Heart left ventricle (tissue), 16 donors: ENCODE results near the gene NPTXR. TPM values are rescaled to one million over a fixed set of nuclear protein-coding genes. Genes with fewer than 3 reads are reported as not detected.
A peak's percentile ranks its signal among the peaks of the same experiment; 100 is the strongest.

ENCODE experiments used
- ATAC-seq, 4 donors: fragments of 200-7000 bp; cut with Tn5 transposase; one replicate each; pipeline ENCODE4 v1.9.1; 2020 to 2022; ENCODE audit warnings: moderate library complexity in 4 of 4, mild to moderate bottlenecking in 3 of 4, moderate number of reproducible peaks in 1 of 4
- DNase-seq, 5 donors: peaks; one replicate each; pipeline ENCODE4 v3.0.0-alpha.2; 2020
- H3K27ac ChIP-seq, 12 donors: fragments of 200-600 bp; sonication (generic) in 4 of 12; one replicate each; pipeline versions ENCODE4 v1.5.0 to v1.8.0; 2016 to 2022; ENCODE audit warnings: mild to moderate bottlenecking in 2 of 12
- H3K27me3 ChIP-seq, 9 donors: fragments of 200-600 bp; sonication (generic) in 2 of 9; one replicate each; pipeline versions ENCODE4 v1.5.1 to v1.8.0; 2016 to 2022; ENCODE audit warnings: mild to moderate bottlenecking in 3 of 9
- H3K36me3 ChIP-seq, 9 donors: fragments of 200-600 bp; sonication (generic) in 2 of 9; one replicate each; pipeline versions ENCODE4 v1.5.0 to v1.8.0; 2018 to 2022; ENCODE audit warnings: mild to moderate bottlenecking in 2 of 9
- H3K4me1 ChIP-seq, 12 donors: fragments of 200-600 bp; sonication (generic) in 4 of 12; one replicate each; pipeline versions ENCODE4 v1.5.0 to v1.8.0; 2016 to 2022; ENCODE audit warnings: mild to moderate bottlenecking in 3 of 12
- H3K4me3 ChIP-seq, 12 donors: fragments of 200-600 bp; sonication (generic) in 4 of 12; one replicate each; pipeline versions ENCODE4 v1.5.0 to v1.8.0; 2017 to 2022; ENCODE audit warnings: mild to moderate bottlenecking in 9 of 12, moderate library complexity in 4 of 12
- H3K9me3 ChIP-seq, 12 donors: fragments of 200-600 bp; sonication (generic) in 4 of 12; one replicate each; pipeline versions ENCODE4 v1.5.0 to v1.8.0; 2016 to 2022; ENCODE audit warnings: mild to moderate bottlenecking in 1 of 12
- POLR2A ChIP-seq, 2 donors: fragments of 450-650 bp; IDR thresholded peaks; one replicate each; pipeline ENCODE4 v1.6.1; 2017; ENCODE audit warnings: antibody characterized with exemption in 2 of 2, mild to moderate bottlenecking in 2 of 2, moderate library complexity in 2 of 2
- WGBS, 4 donors: extraction: QIAGEN DNeasy Blood & Tissue Kit in 2 of 4; methylation state at CpG; one replicate each; pipeline versions ENCODE4 v1.1.5 to v1.1.7; 2013 to 2018; 5-methylcytosine and 5-hydroxymethylcytosine counted together
- intact Hi-C, 10 donors: fragments of 100-400 bp; cut with DNase I; formaldehyde crosslinking; loops; one replicate each; pipeline versions ENCODE4 v1.11.1 to v1.14.2; 2022
- polyA plus RNA-seq, 2 donors: library from polyadenylated mRNA; stranded (reverse); fragments of 200-250 nt; gene quantifications; one replicate each; pipeline ENCODE4 v1.2.3, GENCODE V29; 2013
- total RNA-seq, 9 donors: library from RNA; depleted of rRNA in 2 of 9; stranded (reverse); fragments of >200 nt in 2 of 9; fragmentation: NEBNext Ultra II Directional in 3 of 9; extraction: Animal tissue kit (Norgen Biotek cat#: 25700) in 3 of 9; gene quantifications; one replicate each; pipeline versions ENCODE4 v1.1.0 to v1.2.4, GENCODE V29; 2016 to 2023
- TF ChIP-seq, protein P1 (sequence below), 12 donors: fragments of 200-600 bp; sonication (generic) in 4 of 12; IDR thresholded peaks; one replicate each; pipeline versions ENCODE4 v1.5.0 to v1.8.0; 2018 to 2022; ENCODE audit warnings: antibody characterized with exemption in 12 of 12, mild to moderate bottlenecking in 5 of 12
- donor health status: ischemic (EF 13 %, LVEDD 7.1; RV severe dilation, severe dysfunction).
- donor health status: healthy with polysubstance abuse.
- donor health status: DM: no; HTN: yes; CAD: no.
- donor health status: DM: no; HTN: no; CAD: no.
- donor health status: ischemic (EF 25% LVEDD 6.9; RV normal size, moderate dysfunction).
- donor health status: ischemic (EF 25% LVEDD 5.7; RV mildly dilated, moderate dysfunction).
- donor health status: healthy.
- donor health status: DM: yes; HTN: yes; CAD: no.
- donor health status: ischemic (EF 35%, LVEDD 5.7; RV mildly dilated, moderate dysfunction).
- donor health status: nonischemic (EF 11% LVEDD 7.7; RV severe dilation, severe dysfunction).
- donor health status: DM: yes; HTN: yes; CAD: no.
- donor health status: PGD.
- donor health status: ischemic (EF 29% LVEDD 5.4; RV normal size, mild dysfunction).
- donor health status: nonischemic (EF 23%, LVEDD 6.1; RV moderate dilation, normal function).

Gene NPTXR
- total and polyA plus RNA-seq, 11 donors = 15.4 to 34.0 (median 19.1) TPM

GRCh38 chr22:38799265-38800002 is 44.4 kb downstream of the NPTXR start:
- Histone ChIP-seq H3K4me1 (peaks cover 0 to 9% (median 3%) of the 10 kb centered on the region in 12 donors), H3K4me3 (no peak overlapping the region), H3K27ac (no peak overlapping the region), H3K9me3 (no peaks in the 10 kb centered on the region), H3K27me3 (no peaks in the 10 kb centered on the region), H3K36me3 (no peaks in the 10 kb centered on the region)
- ATAC-seq = peak in 3 of 4 donors; percentile 27 to 73 (median 51)
- TF ChIP-seq, protein P1, sequence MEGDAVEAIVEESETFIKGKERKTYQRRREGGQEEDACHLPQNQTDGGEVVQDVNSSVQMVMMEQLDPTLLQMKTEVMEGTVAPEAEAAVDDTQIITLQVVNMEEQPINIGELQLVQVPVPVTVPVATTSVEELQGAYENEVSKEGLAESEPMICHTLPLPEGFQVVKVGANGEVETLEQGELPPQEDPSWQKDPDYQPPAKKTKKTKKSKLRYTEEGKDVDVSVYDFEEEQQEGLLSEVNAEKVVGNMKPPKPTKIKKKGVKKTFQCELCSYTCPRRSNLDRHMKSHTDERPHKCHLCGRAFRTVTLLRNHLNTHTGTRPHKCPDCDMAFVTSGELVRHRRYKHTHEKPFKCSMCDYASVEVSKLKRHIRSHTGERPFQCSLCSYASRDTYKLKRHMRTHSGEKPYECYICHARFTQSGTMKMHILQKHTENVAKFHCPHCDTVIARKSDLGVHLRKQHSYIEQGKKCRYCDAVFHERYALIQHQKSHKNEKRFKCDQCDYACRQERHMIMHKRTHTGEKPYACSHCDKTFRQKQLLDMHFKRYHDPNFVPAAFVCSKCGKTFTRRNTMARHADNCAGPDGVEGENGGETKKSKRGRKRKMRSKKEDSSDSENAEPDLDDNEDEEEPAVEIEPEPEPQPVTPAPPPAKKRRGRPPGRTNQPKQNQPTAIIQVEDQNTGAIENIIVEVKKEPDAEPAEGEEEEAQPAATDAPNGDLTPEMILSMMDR (IDR thresholded peaks at IDR 0.05) = no peak
- no peak for TF ChIP-seq POLR2A (IDR thresholded peaks at IDR 0.05)
- WGBS, 4 donors = 38 to 53% (median 46%) methylated on average over 6 of the region's 6 CpGs
- intact Hi-C loops = loop anchor here in 2 of 10 donors (5.0 to 10.0 kb wide), 2 partner anchors 43 to 45 kb away; partner anchors contain the start of gene NPTXR (in 2 of the 2)
- peak in 1 of 5 donors; percentile 49 for DNase-seq

DNA sequence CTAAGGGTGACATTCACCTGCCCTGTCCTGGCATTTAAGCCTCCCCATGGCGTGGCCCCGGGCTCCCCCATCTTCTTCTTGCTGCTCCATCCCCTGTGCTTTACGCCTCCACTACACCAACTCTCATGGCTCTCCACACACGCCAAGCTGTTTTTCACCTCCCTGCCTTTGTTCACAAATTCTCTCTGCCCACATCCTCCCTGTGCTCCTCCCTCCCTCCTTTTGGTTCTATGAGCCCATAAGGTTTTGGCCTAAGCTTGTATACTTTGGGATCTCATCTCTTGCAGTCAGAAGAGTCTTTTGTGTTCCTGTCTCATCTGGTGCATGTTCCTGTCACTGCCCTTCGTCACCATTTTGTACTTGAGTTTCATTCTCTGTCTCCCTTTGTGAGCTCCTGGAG is 45.3 kb downstream of the NPTXR start:
- no peak for DNase-seq
- no peak overlapping the region for H3K4me3 ChIP-seq
- intact Hi-C loops = loop anchor here in 1 of 10 donors (10.0 kb wide), 1 partner anchor 46 kb away; the partner anchor contains the start of gene NPTXR
- TF ChIP-seq, protein P1 (IDR thresholded peaks at IDR 0.05) = no peak
- TF ChIP-seq POLR2A (IDR thresholded peaks at IDR 0.05) = no peak
- WGBS, 4 donors = 84 to 90% (median 86%) methylated on average over 5 of the region's 5 CpGs
- H3K36me3 ChIP-seq = no peaks in the 10 kb centered on the region
- H3K27ac ChIP-seq = no peak overlapping the region
- H3K4me1 ChIP-seq = peaks cover 0 to 11% (median 5%) of the 10 kb centered on the region in 12 donors
- no peaks in the 10 kb centered on the region for H3K9me3 ChIP-seq
- H3K27me3 ChIP-seq = no peaks in the 10 kb centered on the region
- ATAC-seq = no peak

- intact Hi-C loops = loop anchor here in 1 of 10 donors (10.0 kb wide), 1 partner anchor 48 kb away; the partner anchor contains the start of gene NPTXR
- TF ChIP-seq, protein P1 (IDR thresholded peaks at IDR 0.05) = no peak
- no peak for TF ChIP-seq POLR2A (IDR thresholded peaks at IDR 0.05)
- ATAC-seq (no peak), DNase-seq (no peak)
- Histone ChIP-seq H3K4me1 (peaks cover 0 to 17% (median 12%) of the 10 kb centered on the region in 12 donors), H3K4me3 (no peak overlapping the region), H3K36me3 (no peaks in the 10 kb centered on the region), H3K9me3 (no peaks in the 10 kb centered on the region), H3K27me3 (no peaks in the 10 kb centered on the region), H3K27ac (no peak overlapping the region)
- WGBS, 4 donors = 70 to 84% (median 77%) methylated on average over 12 of the region's 12 CpGs
Observed at GRCh38 chr22:38796262-38796957, 47.4 kb downstream of the NPTXR start.

DNA sequence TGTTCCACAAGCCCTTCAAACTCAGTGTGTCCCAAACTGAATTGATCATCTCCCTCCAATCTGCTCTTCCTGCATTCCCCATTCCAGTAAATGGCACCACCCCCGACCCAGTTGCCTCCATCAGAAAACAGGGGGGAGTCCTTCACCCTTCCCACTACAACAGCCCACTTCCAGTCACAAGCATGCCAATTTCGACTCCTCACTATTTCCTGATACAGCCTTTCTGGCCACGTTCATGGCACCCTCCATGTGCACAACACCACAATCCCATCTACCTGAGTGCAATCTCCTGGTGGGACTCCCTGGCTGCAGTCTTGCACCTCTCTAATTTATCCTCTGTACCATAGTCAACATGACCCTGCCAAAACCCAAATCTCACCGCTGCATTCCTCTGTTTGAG is 48.3 kb downstream of the NPTXR start:
- intact Hi-C loops = loop anchor here in 1 of 10 donors (10.0 kb wide), 1 partner anchor 49 kb away; the partner anchor contains the start of gene NPTXR
- DNase-seq = no peak
- Histone ChIP-seq H3K27ac (no peak overlapping the region), H3K4me3 (no peak overlapping the region), H3K27me3 (no peaks in the 10 kb centered on the region), H3K9me3 (no peaks in the 10 kb centered on the region), H3K4me1 (peaks cover 0 to 17% (median 12%) of the 10 kb centered on the region in 12 donors), H3K36me3 (peaks cover 0 to 5% (median 2%) of the 10 kb centered on the region in 9 donors)
- 67 to 77% (median 69%) methylated on average over 4 of the region's 4 CpGs for WGBS, 4 donors
- TF ChIP-seq, protein P1 (IDR thresholded peaks at IDR 0.05) = no peak
- ATAC-seq = no peak
